KG1 (cell line): ENCODE data around the gene RETSAT.
"Not testable (repeated sequence)": the region's sequence is repeated elsewhere in the genome, so short reads cannot be mapped to it uniquely, and the experiment has no call there.

Source experiments
- DNase-seq: peaks from one replicate; lab custom pipeline; 2025; lab: John Stamatoyannopoulos, UW

RETSAT gene

DNA sequence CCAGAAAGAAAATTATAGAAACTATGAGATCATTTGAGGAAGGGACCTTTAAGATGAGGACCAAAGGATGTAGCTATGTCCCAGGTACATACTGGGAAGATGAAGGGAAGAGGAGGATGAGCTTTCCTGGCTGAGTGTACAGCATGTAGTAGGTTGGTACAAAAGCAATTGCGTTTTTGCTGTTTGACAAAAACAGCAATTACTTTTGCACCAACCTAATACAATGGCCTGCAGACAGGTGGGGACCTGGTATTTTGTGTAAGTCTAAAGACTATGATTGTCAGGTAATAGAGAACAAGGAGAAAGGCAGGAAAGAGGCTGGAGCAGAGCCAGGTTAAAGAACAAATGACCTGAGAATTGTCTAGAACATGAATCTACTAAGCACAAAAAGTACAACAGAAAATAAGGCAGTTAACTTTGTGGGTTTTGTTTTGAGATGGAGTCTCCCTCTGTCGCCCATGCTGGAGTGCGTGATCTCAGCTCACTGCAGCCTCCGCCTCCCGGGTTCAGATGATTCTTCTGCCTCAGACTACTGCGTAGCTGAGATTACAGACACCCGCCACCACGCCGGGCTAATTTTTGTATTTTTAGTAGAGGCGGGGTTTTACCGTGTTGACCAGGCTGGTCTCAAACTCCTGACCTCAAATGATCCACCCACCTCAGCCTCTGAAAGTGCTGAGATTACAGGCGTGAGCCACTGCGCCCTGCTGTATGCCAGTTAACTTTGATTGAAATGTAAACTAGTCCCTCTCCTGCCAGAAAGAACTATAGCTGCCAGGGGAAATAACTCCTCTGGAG lies 23.3 kb downstream of the RETSAT start:
- no peak for DNase-seq

DNA sequence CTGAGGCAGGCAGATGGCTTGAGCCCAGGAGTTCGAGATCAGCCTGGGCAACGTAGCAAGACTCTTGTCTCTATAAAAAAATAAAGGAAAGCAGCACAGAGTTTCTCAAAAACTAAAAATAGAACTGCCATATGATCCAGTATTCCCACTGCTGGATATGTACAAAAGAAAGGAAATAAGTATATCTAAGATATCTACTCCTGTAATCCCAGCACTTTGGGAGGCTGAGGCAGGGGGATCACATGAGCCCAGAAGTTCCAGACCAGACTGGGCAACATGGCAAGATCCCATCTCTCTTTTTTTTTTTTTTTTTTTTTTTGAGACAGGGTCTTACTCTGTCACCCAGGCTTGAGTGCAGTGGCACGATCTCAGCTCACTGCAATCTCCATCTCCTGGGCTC lies 24.6 kb downstream of the RETSAT start:
- DNase-seq = not testable (repeated sequence)

DNA sequence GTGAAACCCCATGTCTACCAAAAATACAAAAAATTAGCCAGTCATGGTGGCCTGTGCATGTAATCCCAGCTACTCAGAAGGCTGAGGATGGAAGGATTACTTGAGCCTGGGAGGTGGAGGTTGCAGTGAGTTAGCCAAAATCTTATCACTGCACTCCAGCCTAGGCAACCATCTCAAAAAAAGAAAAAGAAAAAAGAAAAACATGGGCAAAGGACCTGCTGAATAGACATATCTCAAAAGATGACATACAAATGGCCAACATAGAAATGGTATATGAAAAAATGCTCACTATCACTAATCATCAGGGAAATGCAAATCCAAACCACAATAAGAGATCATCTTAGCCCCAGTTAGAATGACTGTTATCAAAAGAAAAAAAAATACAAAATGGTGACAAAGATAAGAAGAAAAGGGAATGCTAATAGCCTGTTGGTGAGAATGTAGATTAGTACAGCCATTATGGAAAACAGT lies 25.1 kb downstream of the RETSAT start:
- no peak for DNase-seq

DNA sequence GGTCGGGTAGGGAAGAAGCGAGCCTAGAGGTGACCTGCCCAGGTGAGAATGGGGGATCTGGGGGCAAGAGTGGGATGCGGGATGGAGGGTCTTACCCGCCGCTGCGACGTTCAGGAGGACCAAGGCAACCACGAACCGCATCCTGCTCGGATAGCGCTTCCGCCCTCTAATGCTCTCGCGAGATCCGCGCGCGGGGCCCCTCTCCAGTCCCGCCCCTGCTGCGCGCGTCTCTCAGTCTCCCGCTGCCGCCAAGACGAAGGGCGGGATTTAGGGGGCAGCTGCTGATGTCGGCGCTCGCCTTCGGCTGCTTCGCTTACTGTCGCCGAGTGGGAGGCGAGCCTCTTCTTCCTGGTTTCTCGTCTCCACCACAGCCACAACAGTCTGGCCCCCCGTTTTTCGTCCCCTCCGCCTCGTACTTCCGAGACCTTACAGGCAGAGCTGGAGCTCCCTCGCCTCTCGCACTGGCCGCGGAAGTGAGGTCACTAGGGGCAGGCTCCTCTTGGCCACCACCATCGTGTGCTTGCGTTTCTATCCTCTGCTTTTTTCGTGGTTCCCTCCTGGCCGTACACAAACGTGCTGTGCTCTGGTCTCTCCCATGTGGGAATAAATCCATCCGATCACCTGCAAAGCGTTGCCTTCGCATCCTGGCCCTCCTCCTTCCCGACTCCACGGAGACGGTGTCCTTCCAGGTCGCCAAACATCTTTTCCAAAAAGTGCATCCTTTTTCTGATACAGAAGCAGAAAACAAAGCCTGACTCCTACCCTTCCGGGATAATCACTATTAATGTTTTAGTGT lies 26.3 kb downstream of the RETSAT start, which contains the start of gene TGOLN2:
Gene TGOLN2, minus strand, starts transcription at position 168 of the 796 bp plus-strand sequence. Its CDS starts 27 bp downstream, at position 141.
- peak; percentile 90 for DNase-seq

GRCh38 chr2:85327160-85327821 lies 27.0 kb downstream of the RETSAT start:
- peak; percentile 17 for DNase-seq

DNA sequence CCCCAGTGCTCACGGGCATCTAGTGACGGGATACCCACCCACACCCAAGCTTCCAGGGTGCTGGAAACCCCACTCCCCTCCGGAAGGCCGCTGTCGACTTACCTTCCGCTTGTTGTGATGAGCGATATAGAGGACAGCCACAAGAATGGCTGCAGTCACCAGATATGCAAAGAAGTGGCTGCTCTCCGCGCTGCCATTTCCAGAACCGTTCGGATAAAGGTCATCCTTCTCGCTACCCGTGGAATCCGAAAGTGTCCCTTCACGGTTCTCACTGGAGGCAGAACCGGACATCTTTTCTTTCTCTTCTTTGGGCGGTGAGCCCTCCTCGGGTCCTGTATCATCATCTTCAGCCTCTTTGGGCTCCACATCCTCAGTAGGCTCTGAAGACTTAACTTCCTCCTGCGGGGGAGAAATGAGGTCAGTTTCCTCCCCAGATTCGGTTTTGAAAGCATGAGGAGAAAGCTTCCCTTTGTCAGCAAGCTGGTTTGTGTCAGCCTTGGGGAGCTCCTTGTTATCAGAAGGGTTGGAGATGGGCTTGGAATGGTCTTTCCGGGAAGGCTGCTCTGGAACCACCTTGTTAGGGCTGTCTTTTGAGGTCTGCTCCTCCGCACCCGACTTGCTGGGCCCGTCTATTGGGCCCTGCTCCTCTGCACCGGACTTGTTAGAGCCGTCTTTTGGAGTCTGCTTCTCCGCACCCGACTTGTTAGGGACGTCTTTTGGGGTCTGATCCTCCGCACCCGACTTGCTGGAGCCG lies 27.7 kb downstream of the RETSAT start:
- peak; percentile 38 for DNase-seq

DNA sequence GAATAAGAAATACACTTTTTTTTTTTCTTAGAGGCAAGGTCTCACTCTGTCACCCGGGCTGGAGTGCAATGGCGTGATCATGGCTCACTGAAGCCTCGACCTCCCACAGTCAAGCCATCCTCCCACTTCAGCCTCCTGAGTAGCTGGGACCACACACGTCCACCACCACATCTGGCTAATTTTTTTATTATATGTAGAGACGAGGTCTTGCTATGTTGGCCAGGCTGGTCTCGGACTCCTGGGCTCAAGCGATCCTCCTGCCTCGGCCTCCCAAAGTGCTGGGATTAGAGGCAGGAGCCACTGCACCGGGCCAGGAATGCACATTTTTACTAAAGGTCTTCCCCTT lies 28.9 kb downstream of the RETSAT start:
- no peak for DNase-seq

- DNase-seq = no peak
Measured at GRCh38 chr2:85324639-85325465, 29.5 kb downstream of the RETSAT start.

- DNase-seq = not testable (repeated sequence)
Measured at GRCh38 chr2:85323988-85324367, 30.4 kb downstream of the RETSAT start.

DNA sequence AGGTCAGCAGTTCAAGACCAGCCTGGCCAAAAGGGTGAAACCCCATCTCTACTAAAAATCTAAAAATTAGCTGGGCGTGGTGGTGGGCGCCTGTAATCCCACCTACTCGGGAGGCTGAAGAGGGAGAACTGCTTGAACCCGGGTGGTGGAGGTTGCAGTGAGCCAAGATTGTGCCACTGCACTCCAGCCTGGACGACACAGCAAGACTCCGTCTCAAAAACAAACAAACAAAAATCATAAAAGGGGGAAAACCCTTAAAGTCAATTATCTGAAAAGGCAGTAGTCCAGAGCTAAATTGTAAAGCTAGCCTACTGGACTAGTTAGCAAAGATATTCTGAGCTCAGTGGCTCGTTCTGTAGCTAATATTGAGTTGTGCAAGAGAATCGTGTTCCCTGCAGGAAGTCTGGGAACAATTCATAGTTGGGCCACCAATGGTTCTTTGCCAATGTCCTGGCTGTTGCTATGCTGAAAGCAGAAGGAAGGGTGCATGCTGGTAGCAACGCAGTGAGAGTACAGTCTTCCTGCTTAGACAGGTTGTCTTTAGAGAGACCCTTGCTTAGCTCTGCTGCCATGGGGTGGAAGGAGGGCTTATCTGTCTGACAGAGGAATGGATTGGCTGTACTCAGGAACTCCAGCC lies 30.9 kb downstream of the RETSAT start:
- no peak for DNase-seq

DNA sequence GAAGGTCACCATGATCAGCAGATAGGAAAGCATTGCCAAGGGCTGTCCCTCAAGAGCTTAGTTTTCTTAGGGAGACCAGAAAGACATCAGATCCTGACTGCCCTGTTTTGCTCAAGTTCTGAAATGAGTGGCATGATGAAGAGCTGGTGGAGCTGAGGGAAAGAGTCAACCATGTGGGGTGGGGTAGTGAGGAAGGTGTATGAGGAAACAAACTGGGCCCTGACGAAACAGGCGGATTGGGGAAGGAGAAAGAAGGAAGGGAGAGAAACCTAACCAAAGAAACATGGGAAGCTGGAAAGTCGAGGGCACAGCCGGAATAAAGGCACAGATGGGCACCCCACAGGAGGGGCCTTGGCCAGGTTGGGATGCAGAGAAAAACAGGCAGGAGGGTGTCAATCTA lies 34.5 kb downstream of the RETSAT start:
- DNase-seq = no peak

DNA sequence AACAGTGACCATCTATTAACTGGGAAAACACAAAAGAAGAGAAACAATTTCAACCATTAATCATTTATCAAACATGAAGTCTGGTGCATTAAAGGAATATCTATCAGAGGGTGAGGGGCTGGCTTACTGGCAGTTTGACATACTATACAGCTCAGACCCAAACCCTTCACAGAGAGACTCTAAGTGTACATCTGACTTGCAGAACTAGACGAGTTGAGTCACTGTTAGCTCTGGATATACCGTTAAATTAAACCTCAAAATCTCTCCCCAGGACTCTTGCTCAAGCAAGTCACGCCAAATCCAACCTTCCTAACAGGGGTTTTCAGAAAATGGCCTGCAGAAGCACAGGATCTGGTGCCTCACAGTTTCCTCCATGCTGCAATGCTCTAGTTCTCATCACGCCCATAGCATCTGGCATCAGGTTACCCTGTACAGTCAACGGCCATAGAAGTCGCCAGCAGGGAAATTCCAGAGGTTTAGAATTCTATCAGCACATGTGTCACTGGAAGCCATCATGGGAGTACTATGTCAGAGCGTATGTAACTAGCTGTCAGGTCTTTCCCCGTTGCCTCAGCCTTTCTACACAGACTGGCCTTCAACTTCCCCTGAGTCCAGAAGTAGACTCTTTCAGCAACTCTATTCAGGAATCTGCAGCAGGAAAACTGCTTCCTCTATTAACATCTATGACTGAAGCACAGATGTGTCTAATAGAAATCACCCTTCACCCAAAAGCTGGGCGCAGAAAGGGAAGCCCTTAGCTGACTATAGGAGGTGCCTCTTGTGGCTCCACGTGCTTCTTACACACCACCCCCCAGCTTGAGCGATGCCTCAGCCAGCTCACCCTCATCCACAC lies 35.9 kb downstream of the RETSAT start:
- DNase-seq = no peak

- DNase-seq = not testable (repeated sequence)
Measured at GRCh38 chr2:85315921-85316320, 38.4 kb downstream of the RETSAT start.

- no peak for DNase-seq
Measured at GRCh38 chr2:85314884-85315242, 39.5 kb downstream of the RETSAT start.

DNA sequence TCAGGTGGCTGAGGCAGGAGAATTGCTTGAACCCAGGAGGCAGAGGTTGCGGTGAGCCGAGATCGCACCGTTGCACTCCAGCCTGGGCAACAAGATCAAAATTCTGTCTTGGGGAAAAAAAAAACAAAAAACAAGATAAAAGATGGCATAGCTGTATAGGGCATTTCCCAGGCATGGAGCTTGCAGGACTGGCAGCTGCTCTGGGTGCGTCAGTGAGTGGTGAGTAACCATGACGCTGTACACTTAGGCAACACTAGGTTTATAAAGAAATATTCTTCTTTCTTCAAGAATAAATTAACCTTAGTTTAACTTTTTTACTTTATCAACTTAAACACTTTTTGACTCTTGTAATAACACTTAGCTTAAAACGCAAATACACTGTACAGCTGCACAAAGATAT lies 41.9 kb downstream of the RETSAT start:
- DNase-seq = no peak

- no peak for DNase-seq
Measured at GRCh38 chr2:85310330-85310729, 44.0 kb downstream of the RETSAT start.

- DNase-seq = no peak
Measured at GRCh38 chr2:85309699-85310321, 44.5 kb downstream of the RETSAT start.

DNA sequence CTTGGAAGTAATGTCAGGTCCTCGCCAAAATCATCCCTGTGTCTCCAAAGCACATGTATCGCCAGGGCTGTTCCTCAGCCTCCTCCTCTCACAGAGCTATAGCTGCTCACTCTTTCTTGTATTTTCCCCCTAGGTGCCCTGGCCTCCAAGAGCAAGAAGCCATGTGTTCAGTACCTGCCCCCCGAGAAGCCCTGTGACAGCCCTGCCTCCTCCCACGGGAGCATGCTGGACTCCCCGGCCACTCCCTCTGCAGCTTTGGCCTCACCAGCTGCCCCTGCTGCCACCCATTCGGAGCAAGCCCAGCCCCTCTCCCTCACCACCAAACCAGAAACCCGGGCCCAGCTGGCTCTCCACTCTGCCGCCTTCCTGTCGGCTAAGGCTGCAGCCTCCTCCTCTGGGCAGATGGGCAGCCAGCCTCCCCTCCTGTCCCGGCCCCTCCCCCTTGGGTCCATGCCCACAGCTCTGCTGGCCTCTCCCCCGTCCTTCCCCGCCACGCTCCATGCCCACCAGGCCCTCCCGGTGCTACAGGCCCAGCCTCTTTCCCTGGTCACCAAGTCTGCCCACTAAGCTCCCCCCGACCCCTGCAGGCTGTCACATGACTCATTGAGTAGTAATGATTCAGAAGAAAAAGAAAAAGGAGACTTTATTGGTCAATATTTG lies 45.3 kb downstream of the RETSAT start:
- no peak for DNase-seq

- no peak for DNase-seq
Measured at GRCh38 chr2:85308201-85308600, 46.1 kb downstream of the RETSAT start.
